MM.1S (cell line): ENCODE results near the gene FAM117B.

Experiments used
- DNase-seq: peaks from one replicate; pipeline ENCODE4 v3.0.0-alpha.2; 2015
- H2AFZ ChIP-seq: fragments of 300-600 bp; sonication (generic); 2 replicates; pipeline ENCODE4 v1.6.0; 2016; ENCODE audit warnings: antibody characterized with exemption, low read length
- H3F3A ChIP-seq: fragments of 300-600 bp; sonication (generic); 2 replicates; pipeline ENCODE4 v1.6.1; 2016; ENCODE audit warnings: mild to moderate bottlenecking, antibody characterized with exemption, low read length, moderate library complexity, mixed read lengths; ENCODE audit not compliant: insufficient read depth
- H3K27ac ChIP-seq: fragments of 300-600 bp; sonication (generic); 2 replicates; pipeline ENCODE4 v1.5.1; 2016; ENCODE audit warnings: mild to moderate bottlenecking, low read length
- H3K27me3 ChIP-seq: fragments of 300-600 bp; sonication (generic); replicated peaks from 2 replicates; pipeline ENCODE4 v1.6.0; 2016; ENCODE audit warnings: low read length; ENCODE audit not compliant: insufficient read depth
- H3K36me3 ChIP-seq: fragments of 300-600 bp; sonication (generic); replicated peaks from 2 replicates; pipeline ENCODE4 v1.6.1; 2016; ENCODE audit warnings: mild to moderate bottlenecking, low read length, mixed read lengths; ENCODE audit not compliant: insufficient read depth
- H3K4me1 ChIP-seq: fragments of 300-600 bp; sonication (generic); 2 replicates; pipeline ENCODE4 v1.6.1; 2016; ENCODE audit warnings: low read length, mixed read lengths
- H3K4me2 ChIP-seq: fragments of 300-600 bp; sonication (generic); 2 replicates; pipeline ENCODE4 v1.6.0; 2016; ENCODE audit warnings: low read depth, low read length
- H3K4me3 ChIP-seq: fragments of 300-600 bp; sonication (generic); 2 replicates; pipeline ENCODE4 v1.5.1; 2016; ENCODE audit warnings: low read length, mixed read lengths
- H3K79me2 ChIP-seq: fragments of 300-600 bp; sonication (generic); 2 replicates; pipeline ENCODE4 v1.6.1; 2016; ENCODE audit warnings: mixed run types, low read length, mixed read lengths
- H3K9ac ChIP-seq: fragments of 300-600 bp; sonication (generic); 2 replicates; pipeline ENCODE4 v1.6.1; 2016; ENCODE audit warnings: low read length, mixed read lengths
- H3K9me2 ChIP-seq: fragments of 300-600 bp; sonication (generic); replicated peaks from 2 replicates; pipeline ENCODE4 v1.6.1; 2016; ENCODE audit warnings: mild to moderate bottlenecking, low read length, mixed read lengths; ENCODE audit not compliant: insufficient read depth
- H3K9me3 ChIP-seq: fragments of 300-600 bp; sonication (generic); replicated peaks from 2 replicates; pipeline ENCODE4 v1.6.1; 2016; ENCODE audit warnings: mild to moderate bottlenecking, low read length, mixed read lengths; ENCODE audit not compliant: insufficient read depth
- H4K20me1 ChIP-seq: fragments of 300-600 bp; sonication (generic); 2 replicates; pipeline ENCODE4 v1.6.1; 2016; ENCODE audit warnings: mild to moderate bottlenecking, low read length, moderate library complexity, mixed read lengths; ENCODE audit not compliant: insufficient read depth
- EZH2 ChIP-seq: fragments of 300-600 bp; sonication (generic); optimal IDR thresholded peaks from 2 replicates; pipeline ENCODE3; 2017; ENCODE audit warnings: low read depth, mild to moderate bottlenecking, antibody characterized with exemption, low read length, mixed read lengths
- EZH2phosphoT487 ChIP-seq: fragments of 300-600 bp; sonication (generic); IDR thresholded peaks from 2 replicates; pipeline ENCODE4 v1.6.1; 2018; ENCODE audit warnings: antibody characterized with exemption, low read length
- TF ChIP-seq, protein P1 (sequence below): fragments of 300-600 bp; sonication (generic); IDR thresholded peaks from 2 replicates; pipeline ENCODE4 v1.5.1; 2016; ENCODE audit warnings: antibody characterized with exemption, low read length, mixed read lengths

FAM117B gene

DNA sequence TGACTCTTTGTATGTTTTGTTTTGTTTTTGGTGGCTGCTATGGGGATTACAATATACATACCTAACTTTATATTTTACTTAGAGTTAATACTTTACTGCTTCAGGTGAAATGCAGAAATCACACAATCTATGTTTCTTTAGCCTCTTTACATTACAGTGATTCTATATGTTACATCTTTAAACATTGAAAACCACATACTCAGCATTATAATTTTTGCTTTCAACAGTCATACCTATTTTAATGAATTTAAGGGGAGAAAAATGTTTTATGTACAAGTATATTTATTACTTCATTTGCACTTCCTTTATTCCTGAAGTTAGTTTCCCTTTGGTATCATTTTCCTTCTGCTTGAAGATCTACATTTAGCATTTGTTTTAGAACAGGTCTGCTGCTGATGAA lies 23.1 kb downstream of the FAM117B start:
- Histone ChIP-seq H3K4me1 (no peaks in the 10 kb centered on the region), H3K9me3 (no peaks in the 10 kb centered on the region), H3K27me3 (no peaks in the 10 kb centered on the region), H3F3A (no peaks in the 10 kb centered on the region), H3K9me2 (no peaks in the 10 kb centered on the region), H2AFZ (no peak overlapping the region), H3K4me3 (no peak overlapping the region), H3K4me2 (no peak overlapping the region), H3K79me2 (no peaks in the 10 kb centered on the region), H3K36me3 (no peaks in the 10 kb centered on the region), H4K20me1 (no peaks in the 10 kb centered on the region), H3K9ac (no peak overlapping the region), H3K27ac (no peak overlapping the region)
- TF ChIP-seq EZH2, result no peak
- no peak for TF ChIP-seq EZH2phosphoT487
- TF ChIP-seq, protein P1, sequence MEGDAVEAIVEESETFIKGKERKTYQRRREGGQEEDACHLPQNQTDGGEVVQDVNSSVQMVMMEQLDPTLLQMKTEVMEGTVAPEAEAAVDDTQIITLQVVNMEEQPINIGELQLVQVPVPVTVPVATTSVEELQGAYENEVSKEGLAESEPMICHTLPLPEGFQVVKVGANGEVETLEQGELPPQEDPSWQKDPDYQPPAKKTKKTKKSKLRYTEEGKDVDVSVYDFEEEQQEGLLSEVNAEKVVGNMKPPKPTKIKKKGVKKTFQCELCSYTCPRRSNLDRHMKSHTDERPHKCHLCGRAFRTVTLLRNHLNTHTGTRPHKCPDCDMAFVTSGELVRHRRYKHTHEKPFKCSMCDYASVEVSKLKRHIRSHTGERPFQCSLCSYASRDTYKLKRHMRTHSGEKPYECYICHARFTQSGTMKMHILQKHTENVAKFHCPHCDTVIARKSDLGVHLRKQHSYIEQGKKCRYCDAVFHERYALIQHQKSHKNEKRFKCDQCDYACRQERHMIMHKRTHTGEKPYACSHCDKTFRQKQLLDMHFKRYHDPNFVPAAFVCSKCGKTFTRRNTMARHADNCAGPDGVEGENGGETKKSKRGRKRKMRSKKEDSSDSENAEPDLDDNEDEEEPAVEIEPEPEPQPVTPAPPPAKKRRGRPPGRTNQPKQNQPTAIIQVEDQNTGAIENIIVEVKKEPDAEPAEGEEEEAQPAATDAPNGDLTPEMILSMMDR, result no peak
- DNase-seq, result no peak

- Histone ChIP-seq H3K36me3 (no peaks in the 10 kb centered on the region), H3K9me2 (no peaks in the 10 kb centered on the region), H3F3A (no peaks in the 10 kb centered on the region), H3K4me2 (no peak overlapping the region), H3K79me2 (no peaks in the 10 kb centered on the region), H3K27me3 (no peaks in the 10 kb centered on the region), H3K27ac (no peak overlapping the region), H3K4me1 (no peaks in the 10 kb centered on the region), H2AFZ (no peak overlapping the region), H4K20me1 (no peaks in the 10 kb centered on the region), H3K4me3 (no peak overlapping the region), H3K9me3 (no peaks in the 10 kb centered on the region), H3K9ac (no peak overlapping the region)
- DNase-seq, result no peak
- TF ChIP-seq, protein P1, result no peak
Observed at GRCh38 chr2:202660796-202661195, 26.0 kb downstream of the FAM117B start.

- Histone ChIP-seq H3K4me3 (no peak overlapping the region), H3K9ac (no peak overlapping the region), H3F3A (no peaks in the 10 kb centered on the region), H3K9me3 (no peaks in the 10 kb centered on the region), H3K27ac (no peak overlapping the region), H3K4me1 (no peaks in the 10 kb centered on the region), H3K4me2 (no peak overlapping the region), H2AFZ (no peak overlapping the region), H4K20me1 (no peaks in the 10 kb centered on the region), H3K79me2 (no peaks in the 10 kb centered on the region), H3K27me3 (no peaks in the 10 kb centered on the region), H3K36me3 (no peaks in the 10 kb centered on the region), H3K9me2 (no peaks in the 10 kb centered on the region)
- peak; percentile 44 for DNase-seq
- TF ChIP-seq EZH2 (no peak), EZH2phosphoT487 (no peak)
- TF ChIP-seq, protein P1, result no peak
Observed at GRCh38 chr2:202669841-202670240, 35.1 kb downstream of the FAM117B start.
